SW 1271 (cell line): ENCODE data around the gene RING1.
A peak's percentile ranks its signal among the peaks of the same experiment; 100 is the strongest.

Experiments
- DNase-seq, 2 experiments: peaks; one replicate each; lab custom pipeline; 2025; lab: John Stamatoyannopoulos, UW

Gene RING1

DNA sequence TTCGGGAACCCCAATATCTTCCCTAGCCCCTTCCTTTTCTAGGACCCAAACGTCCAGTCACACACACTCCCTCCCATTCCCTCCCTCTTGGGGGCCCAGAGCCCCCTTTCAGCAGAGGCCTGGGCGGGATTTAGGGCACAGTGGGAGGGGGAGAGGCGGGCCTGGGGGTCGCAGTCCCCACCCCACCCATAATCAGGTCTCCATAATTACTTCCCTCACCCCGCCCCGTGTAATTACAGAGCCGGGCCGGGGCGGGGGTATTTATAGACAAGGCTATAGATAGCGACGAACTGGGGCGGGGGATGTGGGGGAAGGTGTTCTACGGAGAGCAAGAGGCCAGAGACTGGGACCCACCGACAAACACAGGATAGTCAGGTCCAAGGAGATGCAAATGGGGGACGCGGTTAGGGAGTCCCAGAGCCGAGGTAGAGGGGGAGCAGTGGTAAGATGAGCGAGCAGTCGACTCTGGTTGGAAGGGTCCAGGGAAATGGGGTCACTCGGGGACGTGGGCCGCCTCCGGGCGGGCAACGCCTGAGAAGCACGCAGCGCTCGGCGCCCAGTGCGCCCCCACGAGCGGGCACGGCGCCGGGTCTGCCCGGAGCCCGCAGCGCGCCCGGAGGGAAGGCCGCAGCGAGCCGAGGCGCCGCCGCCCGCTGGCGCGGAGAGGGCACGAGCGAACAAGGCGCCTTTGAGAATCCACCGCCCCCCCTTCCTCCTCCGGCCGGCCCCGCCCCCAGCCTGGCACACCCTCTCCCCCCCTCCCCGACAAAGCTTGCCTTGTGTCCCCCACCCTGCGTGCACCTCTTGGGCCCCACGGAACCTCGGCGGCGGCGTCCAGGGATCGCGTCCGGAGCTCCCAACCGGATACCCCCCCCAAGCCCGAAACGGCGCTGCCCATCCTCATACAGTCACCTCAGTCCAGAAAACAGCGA, 15.4 kb upstream of the RING1 start:
- DNase-seq, result no peak

DNA sequence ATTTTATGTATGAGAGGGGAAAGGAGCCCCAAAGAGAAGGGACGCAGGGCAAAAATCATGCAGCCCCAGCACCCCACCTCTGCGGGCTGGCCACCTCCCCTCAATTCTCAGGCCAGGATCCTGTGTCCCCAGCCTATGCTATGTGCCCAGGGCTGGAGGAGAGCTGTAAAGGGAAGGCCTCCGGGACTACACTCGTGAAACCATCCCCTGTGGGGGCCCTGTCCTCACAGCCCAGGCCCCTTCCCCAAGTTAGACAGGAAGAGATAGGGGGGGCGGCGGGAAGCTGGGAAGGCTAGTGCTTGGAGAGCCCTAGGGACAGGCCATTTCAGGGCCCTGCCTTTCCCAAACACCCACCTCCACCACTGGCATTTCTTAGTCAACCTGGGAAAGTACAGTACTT, 14.7 kb upstream of the RING1 start:
- no peak for DNase-seq

DNA sequence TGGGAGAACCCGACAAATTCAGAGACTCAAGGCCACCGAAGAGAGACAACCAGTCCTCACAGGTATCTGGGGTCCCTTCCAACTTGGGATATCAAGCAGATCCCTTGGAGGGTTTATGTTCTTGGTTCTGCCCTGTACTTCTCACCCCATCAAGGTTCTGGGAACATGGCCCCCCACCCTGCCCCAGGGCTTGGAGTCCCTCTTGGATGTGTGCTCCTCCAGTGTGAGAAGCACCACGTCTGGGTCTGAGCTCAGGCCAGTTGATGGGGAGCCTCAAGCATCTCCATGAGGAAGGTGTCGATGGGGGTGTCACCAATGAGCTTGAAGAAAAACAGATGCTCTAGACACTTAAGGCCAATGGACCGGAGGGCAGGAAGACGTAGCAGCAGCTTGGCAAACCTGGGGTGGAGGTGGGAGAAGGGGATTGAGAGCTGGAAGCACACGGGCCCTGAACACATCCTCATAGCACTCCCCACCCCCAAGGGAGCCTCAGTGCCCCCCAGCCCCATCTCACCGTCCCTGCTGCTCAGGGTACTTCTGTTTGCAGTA, 13.8 kb upstream of the RING1 start:
- no peak for DNase-seq

DNA sequence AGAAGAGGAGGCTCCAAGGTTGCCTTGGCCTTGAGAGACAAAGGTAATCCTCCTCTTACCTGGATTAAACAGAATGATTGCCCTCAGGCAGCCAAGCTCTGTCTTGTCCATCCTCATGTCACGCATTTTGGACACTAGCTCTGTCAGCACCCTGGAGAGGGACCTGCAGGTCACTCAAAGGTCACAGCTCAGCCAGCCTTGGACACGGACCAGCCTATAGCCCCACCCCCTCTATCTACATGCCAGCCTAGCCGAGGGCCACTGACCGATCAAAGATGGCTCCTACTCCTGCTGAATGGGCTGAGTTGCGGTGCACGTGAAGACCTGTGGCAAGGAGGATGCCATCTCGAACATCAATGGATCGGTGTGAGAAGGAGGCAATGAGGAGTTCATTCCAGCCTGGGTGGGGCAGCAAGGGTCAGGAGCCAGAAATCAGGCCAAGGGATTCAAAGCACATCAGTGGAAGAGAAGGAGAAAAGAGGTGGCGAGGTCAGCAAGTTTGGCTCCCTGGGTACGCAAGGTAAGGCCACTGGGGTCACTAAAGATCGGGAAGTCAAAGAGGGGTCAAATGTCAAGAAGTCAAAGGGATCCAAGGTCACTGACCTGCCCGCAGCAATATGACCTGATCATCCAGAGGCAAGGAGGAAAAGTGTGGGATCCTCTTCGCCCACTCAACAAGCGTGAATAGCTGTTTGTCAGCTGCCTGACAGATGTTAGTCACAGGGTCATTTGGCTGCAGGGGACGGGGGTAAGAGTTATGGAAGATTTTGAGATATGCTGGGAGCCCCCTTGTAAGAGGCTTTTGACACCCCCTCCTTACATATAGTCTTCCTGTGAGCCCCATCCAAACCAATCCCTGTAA, 12.8 kb upstream of the RING1 start:
- no peak for DNase-seq

DNA sequence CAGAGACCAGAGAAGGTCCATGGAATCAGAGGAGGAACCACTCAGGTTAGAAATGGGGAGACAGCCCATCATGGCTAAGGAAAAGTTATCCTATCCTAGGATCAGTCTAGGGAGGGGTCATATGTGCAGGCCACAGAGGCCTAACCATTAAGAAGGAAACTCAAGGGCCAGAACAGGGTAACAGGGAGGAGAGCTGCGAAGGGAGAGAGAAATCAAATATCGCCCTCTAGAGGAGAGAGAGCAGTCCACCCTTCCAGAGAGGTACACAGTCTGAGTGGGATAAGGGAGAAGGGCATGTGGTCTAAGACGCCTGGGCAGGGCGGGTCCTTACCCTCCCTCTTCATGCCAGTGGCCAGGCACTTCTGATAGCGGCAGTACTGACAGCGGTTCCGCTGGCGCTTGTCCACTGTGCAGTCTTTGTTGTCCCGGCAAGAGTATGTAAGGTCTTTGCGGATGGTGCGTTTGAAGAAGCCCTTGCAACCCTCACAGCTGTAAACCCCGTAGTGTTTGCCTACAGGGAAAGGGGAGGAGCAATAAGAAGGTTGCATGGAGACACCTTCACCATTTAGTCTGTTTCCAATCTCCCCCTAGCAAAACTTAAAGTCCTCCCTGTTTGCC, 10.8 kb upstream of the RING1 start:
- peak; percentile 44 to 80 for DNase-seq

DNA sequence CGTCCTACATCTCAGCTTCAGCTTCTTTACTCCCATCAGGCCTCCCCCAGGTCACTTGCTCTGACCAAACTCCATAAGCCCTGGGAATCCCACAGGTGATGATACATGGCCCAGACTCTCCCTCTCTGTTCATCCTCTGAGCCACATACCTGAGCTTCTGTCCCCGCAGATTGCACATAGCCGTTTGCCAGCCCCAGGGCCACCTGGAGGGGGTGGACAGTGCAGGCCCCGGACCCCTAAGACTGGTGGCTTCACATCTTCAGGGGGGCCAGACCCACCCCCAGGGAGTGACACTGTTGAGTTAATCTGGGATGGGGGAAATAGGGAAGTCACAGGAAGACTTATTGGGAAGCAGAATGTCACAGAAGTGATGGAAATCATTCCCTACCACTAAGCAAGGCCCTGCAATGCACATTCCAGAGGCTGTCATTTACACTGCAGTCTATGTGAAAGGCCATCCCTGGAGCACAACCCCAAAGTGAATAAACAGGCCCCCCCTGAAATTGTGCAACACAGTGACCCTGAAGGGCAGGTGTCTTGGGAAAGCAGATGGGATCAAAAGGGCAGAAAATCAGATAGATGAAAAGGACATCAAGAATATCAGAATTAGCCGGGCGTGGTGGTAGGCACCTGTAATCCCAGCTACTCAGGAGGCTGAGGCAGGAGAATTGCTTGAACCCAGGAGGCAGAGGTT, 10.0 kb upstream of the RING1 start:
- DNase-seq, result no peak

DNA sequence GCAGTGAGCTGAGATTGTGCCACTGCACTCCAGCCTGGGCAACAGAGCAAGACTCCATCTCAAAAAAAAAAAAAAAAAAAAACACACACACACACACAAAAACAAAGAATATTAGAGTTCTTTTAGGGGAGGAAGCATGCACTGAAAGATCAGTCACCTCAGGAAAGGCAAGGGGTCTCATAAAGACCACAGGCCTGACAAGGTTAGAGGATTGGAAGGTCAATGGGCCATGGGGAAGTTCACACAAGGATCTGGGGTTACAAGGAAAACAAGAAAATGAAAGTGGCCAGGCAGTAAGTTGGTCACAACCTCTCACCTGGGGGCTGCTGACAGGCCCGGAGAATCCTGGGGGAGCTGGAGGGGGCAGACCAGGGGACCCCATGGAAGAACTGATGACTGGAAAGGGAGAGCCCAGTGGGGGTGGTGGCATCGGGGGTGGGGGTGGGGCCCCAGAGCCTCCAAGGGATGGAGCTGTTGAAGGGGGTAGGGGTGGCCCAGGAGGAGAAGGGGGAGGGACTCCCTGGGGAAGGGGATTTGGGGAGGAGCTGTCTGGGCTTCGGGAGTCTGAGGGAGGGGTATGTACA, 9.4 kb upstream of the RING1 start:
- DNase-seq, result no peak

DNA sequence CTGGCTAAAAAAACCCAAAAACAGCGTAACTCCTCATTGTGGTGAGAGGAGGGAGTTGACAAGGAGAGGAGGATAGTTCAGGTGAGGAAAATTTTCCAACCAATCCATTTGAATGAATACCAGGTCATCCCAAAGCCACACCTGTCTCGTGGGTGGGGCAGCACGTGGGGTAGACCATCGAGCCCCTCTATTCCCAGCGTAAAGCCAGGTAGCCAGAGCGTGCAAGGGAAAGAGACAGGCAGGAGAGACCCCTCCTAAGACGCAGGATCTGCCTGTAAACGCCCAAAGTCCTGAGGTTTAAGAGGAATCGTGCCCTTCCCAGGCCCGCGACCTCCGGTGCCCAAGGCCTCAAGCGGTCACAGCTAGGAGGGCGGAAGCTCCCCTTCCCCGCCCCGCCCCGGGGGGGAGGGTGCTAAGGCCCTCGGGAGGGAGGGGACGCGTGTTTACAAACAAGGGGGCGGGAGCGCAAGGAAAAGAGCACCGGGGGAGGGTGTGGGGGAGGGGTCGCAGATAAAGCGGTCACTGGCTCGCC, 8.5 kb upstream of the RING1 start:
- peak; percentile 70 to 82 for DNase-seq

DNA sequence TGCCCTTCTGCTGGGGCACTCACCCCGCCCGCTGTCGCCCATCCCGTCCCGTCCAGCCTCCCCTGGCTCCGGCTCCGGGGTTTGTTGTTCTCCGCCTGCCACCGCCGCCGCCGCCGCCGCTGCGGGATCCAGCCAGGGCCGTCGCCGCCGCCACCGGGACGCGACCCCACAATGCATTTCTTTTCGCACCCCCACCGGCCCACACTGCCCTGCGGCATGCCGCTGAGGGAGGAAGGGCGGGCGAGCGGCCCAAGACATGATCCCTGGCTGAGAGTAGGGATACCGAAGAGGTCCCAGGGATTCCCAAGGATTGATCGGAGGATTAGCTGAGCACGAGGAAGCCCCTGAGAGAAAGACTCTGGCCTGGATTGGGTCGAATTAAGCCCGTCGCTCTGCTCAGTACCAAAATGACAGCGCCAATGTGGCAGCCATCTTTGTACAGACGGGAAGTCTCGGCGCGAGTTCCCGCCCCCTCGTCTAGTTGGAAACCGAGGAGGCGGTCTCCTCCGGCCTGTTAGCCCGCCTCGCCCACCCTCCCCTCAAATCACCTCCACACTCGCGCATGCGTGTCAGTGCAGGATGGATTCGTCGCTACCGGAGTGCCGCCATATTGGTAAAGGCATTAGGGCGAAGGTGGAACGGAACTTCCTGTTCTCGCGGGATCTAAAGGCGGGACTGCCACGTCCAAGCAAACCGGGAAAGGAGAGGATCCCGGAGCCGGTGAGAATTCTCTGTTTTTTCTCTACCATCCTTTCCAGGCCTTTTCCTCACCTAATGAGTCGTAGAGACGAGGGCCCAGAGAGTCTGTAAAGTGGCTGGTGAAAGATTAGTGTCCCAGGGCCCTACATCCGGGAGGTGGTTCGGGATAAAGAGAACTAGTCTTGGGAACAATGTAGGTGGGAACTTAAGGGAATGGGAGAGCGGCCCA, 7.8 kb upstream of the RING1 start, which contains the start of the genes RXRB and SLC39A7:
RXRB (minus strand) TSS at position 447 of the 928 bp plus-strand sequence; CDS start at position 258, 189 bp downstream.
SLC39A7 (plus strand) TSS at position 649 of the 928 bp plus-strand sequence. CDS start 379 bp downstream, outside the sequence.
- peak; percentile 97 to 98 for DNase-seq

DNA sequence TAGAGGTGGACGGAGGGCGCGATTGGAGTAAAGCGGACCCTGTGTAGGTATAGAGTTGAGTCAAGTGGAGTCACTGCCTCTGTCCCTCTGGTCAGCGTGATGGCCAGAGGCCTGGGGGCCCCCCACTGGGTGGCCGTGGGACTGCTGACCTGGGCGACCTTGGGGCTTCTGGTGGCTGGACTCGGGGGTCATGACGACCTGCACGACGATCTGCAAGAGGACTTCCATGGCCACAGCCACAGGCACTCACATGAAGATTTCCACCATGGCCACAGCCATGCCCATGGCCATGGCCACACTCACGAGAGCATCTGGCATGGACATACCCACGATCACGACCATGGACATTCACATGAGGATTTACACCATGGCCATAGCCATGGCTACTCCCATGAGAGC, 7.2 kb upstream of the RING1 start:
- DNase-seq, result no peak

DNA sequence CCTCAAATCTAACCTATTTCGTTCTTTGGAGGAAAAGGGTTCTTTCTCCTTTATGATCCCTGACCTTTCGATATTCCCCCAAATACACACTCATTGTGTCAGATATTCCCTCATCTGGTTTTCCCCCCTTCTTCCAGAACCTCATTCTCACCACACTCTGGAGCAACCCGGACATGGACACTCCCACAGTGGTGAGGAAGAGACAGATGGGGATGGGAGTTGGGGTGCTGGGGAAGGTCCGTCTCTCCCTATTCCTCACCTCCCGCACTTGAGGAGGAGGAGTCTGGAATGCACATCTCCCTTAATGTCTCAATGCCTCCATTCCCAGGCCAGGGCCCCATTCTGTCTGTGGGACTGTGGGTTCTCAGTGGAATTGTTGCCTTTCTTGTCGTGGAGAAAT, 6.4 kb upstream of the RING1 start:
- no peak for DNase-seq

DNA sequence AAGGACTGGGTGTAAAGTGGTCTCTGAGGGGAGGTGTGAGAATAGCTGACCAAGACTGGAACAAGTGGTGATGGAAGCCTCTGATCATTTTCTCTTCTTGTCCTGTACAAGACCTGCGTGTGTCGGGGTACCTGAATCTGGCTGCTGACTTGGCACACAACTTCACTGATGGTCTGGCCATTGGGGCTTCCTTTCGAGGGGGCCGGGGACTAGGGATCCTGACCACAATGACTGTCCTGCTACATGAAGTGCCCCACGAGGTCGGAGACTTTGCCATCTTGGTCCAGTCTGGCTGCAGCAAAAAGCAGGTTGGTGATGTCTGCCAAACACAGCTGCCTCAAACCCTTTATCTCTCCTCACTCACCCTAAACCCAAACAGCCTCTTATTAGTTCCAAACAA, 5.5 kb upstream of the RING1 start:
- no peak for DNase-seq

DNA sequence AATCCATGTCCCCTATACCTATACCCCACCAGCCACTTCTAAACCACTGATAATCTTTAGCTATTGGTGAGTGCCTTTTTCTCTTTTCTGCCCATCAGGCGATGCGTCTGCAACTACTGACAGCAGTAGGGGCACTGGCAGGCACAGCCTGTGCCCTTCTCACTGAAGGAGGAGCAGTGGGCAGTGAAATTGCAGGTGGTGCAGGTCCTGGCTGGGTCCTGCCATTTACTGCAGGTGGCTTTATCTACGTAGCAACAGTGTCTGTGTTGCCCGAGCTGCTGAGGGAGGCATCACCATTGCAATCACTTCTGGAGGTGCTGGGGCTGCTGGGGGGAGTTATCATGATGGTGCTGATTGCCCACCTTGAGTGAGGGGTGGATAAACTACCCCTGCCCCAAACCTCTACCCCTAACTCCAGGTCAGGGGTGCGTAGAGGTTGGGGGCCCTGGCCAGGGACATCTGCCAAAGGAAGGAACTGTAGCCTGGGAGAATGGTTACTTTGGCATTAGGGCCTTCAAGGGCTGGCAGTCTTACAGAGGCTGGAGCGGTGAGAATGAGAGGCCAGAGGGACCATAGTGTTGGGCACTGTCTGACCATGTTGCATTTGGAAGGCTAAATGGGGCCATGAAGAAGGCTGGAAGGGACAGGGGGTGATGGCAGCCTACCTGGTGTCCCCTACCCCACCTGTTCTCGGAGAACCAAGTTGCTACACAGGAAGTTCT, 4.7 kb upstream of the RING1 start:
- DNase-seq, result no peak

DNA sequence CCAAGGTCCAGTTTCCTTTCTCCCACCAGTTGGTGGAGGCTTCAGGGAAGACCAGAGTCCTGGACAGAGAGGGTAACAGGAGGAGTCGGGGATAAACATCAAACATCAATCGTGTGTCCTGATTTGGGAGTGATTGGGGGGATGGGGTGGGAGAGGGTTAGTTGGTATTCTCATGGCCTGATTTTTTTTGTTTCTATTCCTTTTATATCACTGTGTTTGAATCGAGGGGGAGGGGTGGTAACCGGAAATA, 4.2 kb upstream of the RING1 start:
- no peak for DNase-seq

DNA sequence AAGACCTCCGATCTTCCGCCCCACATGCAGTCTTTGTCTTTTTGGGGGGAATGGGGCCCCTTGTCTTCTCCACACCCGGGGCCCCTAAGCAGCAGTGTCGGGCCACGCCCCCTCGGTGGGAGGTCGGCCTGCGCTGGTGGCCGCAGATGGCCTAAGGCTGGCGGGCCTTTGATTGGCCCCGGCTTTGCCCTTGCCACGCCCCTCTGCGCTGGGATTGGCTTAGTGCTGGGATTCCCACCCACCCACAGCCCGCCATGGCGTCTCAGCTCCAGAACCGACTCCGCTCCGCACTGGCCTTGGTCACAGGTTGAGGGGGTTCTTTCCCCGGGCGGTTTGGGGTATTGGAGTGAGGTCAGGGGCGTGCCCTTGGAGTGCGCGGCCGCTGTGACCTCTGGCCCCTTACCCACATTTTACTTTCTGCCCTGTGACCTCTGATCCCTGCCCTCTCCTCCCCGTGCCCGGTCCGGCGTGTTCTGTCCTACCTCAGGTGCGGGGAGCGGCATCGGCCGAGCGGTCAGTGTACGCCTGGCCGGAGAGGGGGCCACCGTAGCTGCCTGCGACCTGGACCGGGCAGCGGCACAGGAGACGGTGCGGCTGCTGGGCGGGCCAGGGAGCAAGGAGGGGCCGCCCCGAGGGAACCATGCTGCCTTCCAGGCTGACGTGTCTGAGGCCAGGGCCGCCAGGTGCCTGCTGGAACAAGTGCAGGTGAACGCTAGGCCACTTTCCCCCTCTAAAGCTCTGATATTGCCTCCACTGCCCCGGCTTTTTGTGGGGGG, 3.7 kb upstream of the RING1 start, which contains the start of gene HSD17B8:
HSD17B8 (plus strand) TSS at position 241 of the 776 bp plus-strand sequence; CDS start at position 255, 14 bp downstream.
- peak; percentile 54 to 81 for DNase-seq

DNA sequence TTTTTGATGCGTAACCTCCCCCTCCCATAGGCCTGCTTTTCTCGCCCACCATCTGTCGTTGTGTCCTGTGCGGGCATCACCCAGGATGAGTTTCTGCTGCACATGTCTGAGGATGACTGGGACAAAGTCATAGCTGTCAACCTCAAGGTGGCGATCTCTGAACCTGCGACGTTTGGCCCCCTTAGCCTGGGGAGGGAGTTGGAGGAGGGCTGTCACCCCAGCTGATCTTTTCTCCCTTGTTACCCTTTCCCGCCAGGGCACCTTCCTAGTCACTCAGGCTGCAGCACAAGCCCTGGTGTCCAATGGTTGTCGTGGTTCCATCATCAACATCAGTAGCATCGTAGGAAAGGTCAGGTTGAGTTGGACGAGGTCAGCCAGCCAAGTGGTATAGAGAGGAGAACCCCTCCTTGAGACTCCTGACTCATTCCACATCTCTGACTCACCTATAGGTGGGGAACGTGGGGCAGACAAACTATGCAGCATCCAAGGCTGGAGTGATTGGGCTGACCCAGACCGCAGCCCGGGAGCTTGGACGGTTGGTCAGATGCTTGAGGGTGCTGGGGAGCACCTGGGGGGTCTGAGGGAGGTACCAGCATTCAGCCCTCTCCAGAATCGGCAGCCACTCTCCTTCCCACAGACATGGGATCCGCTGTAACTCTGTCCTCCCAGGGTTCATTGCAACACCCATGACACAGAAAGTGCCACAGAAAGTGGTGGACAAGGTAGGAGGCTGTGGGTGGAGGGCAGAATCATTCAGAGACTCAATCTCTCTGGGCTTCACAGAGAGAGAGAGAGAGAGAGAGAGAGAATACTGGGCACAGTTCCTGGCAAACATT, 2.9 kb upstream of the RING1 start:
- DNase-seq, result peak in 1 of 2 experiments; percentile 57
